K562 (cell line): ENCODE measurements around the gene TP53BP1. TPM values are rescaled to one million over a fixed set of nuclear protein-coding genes. Genes with fewer than 3 reads are reported as not detected.

Source experiments
- CBX2 ChIP-seq: fragments of 200-600 bp; sonication (generic); IDR thresholded peaks from one replicate; pipeline ENCODE4 v1.6.1; 2012; ENCODE audit warnings: mild to moderate bottlenecking, low read length, inconsistent platforms; ENCODE audit not compliant: insufficient read depth, poor library complexity, severe bottlenecking
- CBX5 ChIP-seq: IDR thresholded peaks from 2 replicates; pipeline ENCODE4 v1.6.1; 2014; ENCODE audit warnings: low read depth, borderline replicate concordance
- CEBPB ChIP-seq: fragments of 450-650 bp; IDR thresholded peaks from 2 replicates; pipeline ENCODE4 v1.6.1; 2016; ENCODE audit warnings: missing genetic modification characterization, missing compliant biosample characterization
- CHAMP1 ChIP-seq: fragments of 450-650 bp; IDR thresholded peaks from 2 replicates; pipeline ENCODE4 v1.6.1; 2016; ENCODE audit warnings: mild to moderate bottlenecking
- ESRRA ChIP-seq: fragments of 450-650 bp; IDR thresholded peaks from 2 replicates; pipeline ENCODE4 v1.6.1; 2014; ENCODE audit warnings: low read depth, mild to moderate bottlenecking, moderate library complexity, borderline replicate concordance
- ESRRB ChIP-seq: fragments of 250-450 bp; sonication (Bioruptor Pico); IDR thresholded peaks from 2 replicates; pipeline ENCODE4 v1.5.0; 2020; ENCODE audit warnings: mild to moderate bottlenecking, moderate library complexity, borderline replicate concordance
- FOXK2 ChIP-seq, 2 experiments: fragments of 450-650 bp; IDR thresholded peaks in 1 of 2; conservative IDR thresholded peaks in 1 of 2; 2 replicates each; pipeline ENCODE4 v1.6.1; 2016; ENCODE audit warnings: low read depth in 2 of 2, mild to moderate bottlenecking in 1 of 2
- GTF2F1 ChIP-seq: IDR thresholded peaks from 2 replicates; pipeline ENCODE4 v1.6.1; 2011; ENCODE audit warnings: low read depth, low read length, improper control_type of control experiment
- SIN3A ChIP-seq, 2 experiments: fragments of 150-350 bp in 1 of 2; IDR thresholded peaks; 2 replicates each; pipeline ENCODE4 v1.6.1; 2011 to 2016; ENCODE audit warnings: borderline replicate concordance in 2 of 2, low read depth in 2 of 2, low read length in 2 of 2, mild to moderate bottlenecking in 2 of 2, moderate library complexity in 2 of 2; ENCODE audit not compliant: control insufficient read depth in 1 of 2
- SMAD2 ChIP-seq: fragments of 150-350 bp; IDR thresholded peaks from 2 replicates; pipeline ENCODE4 v1.6.1; 2014; ENCODE audit warnings: low read depth, mild to moderate bottlenecking, low read length
- SMC3 ChIP-seq: conservative IDR thresholded peaks from 2 replicates; pipeline ENCODE4 v1.6.1; 2011; ENCODE audit warnings: low read depth, low read length, improper control_type of control experiment; ENCODE audit not compliant: insufficient read depth
- SRSF3 ChIP-seq: fragments of 200-400 bp; formaldehyde crosslinking; IDR thresholded peaks from 2 replicates; pipeline ENCODE4 v1.6.1; 2016; ENCODE audit warnings: mild to moderate bottlenecking, low read length, moderate library complexity; ENCODE audit not compliant: insufficient read depth
- ZMIZ1 ChIP-seq, 2 experiments: fragments of 150-350 bp in 1 of 2; IDR thresholded peaks; 2 replicates each; pipeline ENCODE4 v1.6.1; 2012 to 2016; ENCODE audit warnings: low read depth in 2 of 2, low read length in 2 of 2, mild to moderate bottlenecking in 1 of 2, moderate library complexity in 1 of 2
- ZNF561 ChIP-seq: fragments of 450-650 bp; formaldehyde crosslinking; conservative IDR thresholded peaks from 2 replicates; pipeline ENCODE4 v1.4.0; 2020; ENCODE audit warnings: mild to moderate bottlenecking, moderate library complexity
- polyA plus RNA-seq, 8 experiments: library from polyadenylated mRNA; depleted of rRNA in 4 of 8; stranded (reverse) in 5 of 8; unstranded in 3 of 8; fragments of >200 nt; fragmentation: Nextera tagmentation in 2 of 8; fragmentation: Illumina TruSeq in 1 of 8; extraction: Ambion mirVana in 2 of 8; extraction: Trizol in 1 of 8; gene quantifications; 2 replicates each; pipeline versions ENCODE4 v1.2.1 to v1.2.3, GENCODE V29; 2011 to 2014; ENCODE audit warnings: inconsistent platforms in 1 of 8, missing spikeins in 1 of 8
- total RNA-seq, 7 experiments: library from RNA; depleted of rRNA in 6 of 7; stranded (reverse); fragments of >200 nt in 6 of 7; fragmentation: Illumina TruSeq in 2 of 7; extraction: Trizol in 2 of 7; gene quantifications; 2 replicates each; pipeline versions ENCODE4 v1.2.1 to v1.2.3, GENCODE V29; 2011 to 2021; ENCODE audit warnings: low replicate concordance in 1 of 7
- TF ChIP-seq, protein P1 (sequence below), 2 experiments: fragments of 200-800 bp in 1 of 2; sonication (Bioruptor generic) in 1 of 2; sonication (generic) in 1 of 2; formaldehyde crosslinking in 1 of 2; IDR thresholded peaks in 1 of 2; conservative IDR thresholded peaks in 1 of 2; 2 replicates each; pipeline versions ENCODE4 v1.5.0 to v1.6.1; 2016 to 2020; ENCODE audit warnings: missing compliant biosample characterization in 1 of 2, missing genetic modification characterization in 1 of 2, missing genetic modification reagents in 1 of 2

Gene TP53BP1
- total and polyA plus RNA-seq, 9 of the 15 experiments (the other 6 are each of a cell fraction or from before 2014, with no cell fraction given), result 5.7 to 63.3 (median 30.9) TPM

GRCh38 chr15:43440721-43441281, 52.2 kb downstream of the TP53BP1 start (continued):
- TF ChIP-seq SMC3 (peak; percentile 81), FOXK2 (conservative IDR thresholded peaks at IDR 0.05 in 1 of 2, IDR thresholded peaks at IDR 0.05 in 1 of 2; ENCODE audit: low read depth in 2 of 2) (peak in 1 of 2 experiments; percentile 56; a peak in 1 of 4 replicates), CBX2 (no peak), SRSF3 (no peak), CEBPB (tag) (peak; percentile 96), ESRRB (CRISPR knock-in tag) (no peak), ZMIZ1 (IDR thresholded peaks at IDR 0.05; ENCODE audit: low read depth in 2 of 2, low read length in 2 of 2) (no peak), CBX5 (no peak), GTF2F1 (no peak), ZNF561 (CRISPR knock-in tag) (no peak), SIN3A (IDR thresholded peaks at IDR 0.05; ENCODE audit: borderline replicate concordance in 2 of 2, control insufficient read depth in 1 of 2, low read depth in 2 of 2, low read length in 2 of 2) (no peak), CHAMP1 (peak; percentile 45; the same call in 1 of the 2 replicates), SMAD2 (no peak), ESRRA (peak; percentile 63; the same call in 1 of the 2 replicates)
- TF ChIP-seq, protein P1, sequence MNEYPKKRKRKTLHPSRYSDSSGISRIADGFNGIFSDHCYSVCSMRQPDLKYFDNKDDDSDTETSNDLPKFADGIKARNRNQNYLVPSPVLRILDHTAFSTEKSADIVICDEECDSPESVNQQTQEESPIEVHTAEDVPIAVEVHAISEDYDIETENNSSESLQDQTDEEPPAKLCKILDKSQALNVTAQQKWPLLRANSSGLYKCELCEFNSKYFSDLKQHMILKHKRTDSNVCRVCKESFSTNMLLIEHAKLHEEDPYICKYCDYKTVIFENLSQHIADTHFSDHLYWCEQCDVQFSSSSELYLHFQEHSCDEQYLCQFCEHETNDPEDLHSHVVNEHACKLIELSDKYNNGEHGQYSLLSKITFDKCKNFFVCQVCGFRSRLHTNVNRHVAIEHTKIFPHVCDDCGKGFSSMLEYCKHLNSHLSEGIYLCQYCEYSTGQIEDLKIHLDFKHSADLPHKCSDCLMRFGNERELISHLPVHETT (CRISPR knock-in tag; conservative IDR thresholded peaks at IDR 0.05 in 1 of 2, IDR thresholded peaks at IDR 0.05 in 1 of 2), result no peak
- TF ChIP-seq, all 486 proteins: peak for 86
